GM12872 (cell line): ENCODE results near the gene RELCH.

Experiments
- CTCF ChIP-seq: IDR thresholded peaks from 3 replicates; pipeline ENCODE4 v1.5.1; 2011; ENCODE audit warnings: low read depth, mild to moderate bottlenecking, low read length, moderate library complexity; ENCODE audit not compliant: insufficient read depth

The RELCH gene

GRCh38 chr18:62282188-62282629 lies 95.2 kb downstream of the RELCH start:
- TF ChIP-seq CTCF: no peak

- no peak for TF ChIP-seq CTCF
Measured at GRCh38 chr18:62284637-62285036, 97.6 kb downstream of the RELCH start.

- TF ChIP-seq CTCF: no peak
Measured at GRCh38 chr18:62285281-62285680, 98.2 kb downstream of the RELCH start.

- no peak for TF ChIP-seq CTCF
Measured at GRCh38 chr18:62287781-62288664, 101.0 kb downstream of the RELCH start.

GRCh38 chr18:62288665-62289008 lies 101.6 kb downstream of the RELCH start:
- TF ChIP-seq CTCF: no peak

GRCh38 chr18:62289047-62289446 lies 102.0 kb downstream of the RELCH start:
- TF ChIP-seq CTCF: no peak

- no peak for TF ChIP-seq CTCF
Measured at GRCh38 chr18:62294073-62294472, 107.0 kb downstream of the RELCH start.
